Mesenchymal stem cell (in vitro differentiated cells and primary cell): ENCODE data around the gene SPNS2.

Experiments used
- DNase-seq: peaks from one replicate; pipeline ENCODE4 v3.0.0-alpha.2; 2013
- H2AFZ ChIP-seq: one replicate; pipeline ENCODE4 v1.6.1; 2013; ENCODE audit warnings: low read depth, mild to moderate bottlenecking, control low read depth, inconsistent platforms, low read length, moderate library complexity
- H2AK5ac ChIP-seq: 2 replicates; pipeline ENCODE4 v1.6.1; 2013; ENCODE audit warnings: low read length, moderate library complexity, mild to moderate bottlenecking, inconsistent platforms; ENCODE audit not compliant: severe bottlenecking
- H2BK120ac ChIP-seq: one replicate; pipeline ENCODE4 v1.6.1; 2013; ENCODE audit warnings: low read depth, mild to moderate bottlenecking, inconsistent platforms, low read length, moderate library complexity
- H2BK12ac ChIP-seq, 2 experiments: one replicate each; pipeline ENCODE4 v1.6.1; 2013; ENCODE audit warnings: inconsistent platforms in 2 of 2, low read length in 2 of 2, mild to moderate bottlenecking in 2 of 2, moderate library complexity in 2 of 2, control low read depth in 1 of 2
- H2BK15ac ChIP-seq: one replicate; pipeline ENCODE4 v1.6.1; 2013; ENCODE audit warnings: mild to moderate bottlenecking, low read depth, inconsistent platforms; ENCODE audit not compliant: poor library complexity, severe bottlenecking
- H2BK5ac ChIP-seq: 2 replicates; pipeline ENCODE4 v1.6.1; 2013; ENCODE audit warnings: low read depth, mild to moderate bottlenecking, low read length, control low read depth, inconsistent platforms; ENCODE audit not compliant: poor library complexity, severe bottlenecking
- H3K14ac ChIP-seq, 2 experiments: one replicate each; pipeline ENCODE4 v1.6.1; 2013; ENCODE audit warnings: inconsistent platforms in 2 of 2, low read length in 2 of 2, control low read depth in 1 of 2, mild to moderate bottlenecking in 1 of 2, moderate library complexity in 1 of 2
- H3K18ac ChIP-seq, 2 experiments: one replicate each; pipeline ENCODE4 v1.6.1; 2013; ENCODE audit warnings: inconsistent platforms in 2 of 2, low read length in 2 of 2, control low read depth in 1 of 2, low read depth in 1 of 2, mild to moderate bottlenecking in 1 of 2
- H3K23ac ChIP-seq, 2 experiments: one replicate each; pipeline ENCODE4 v1.6.1; 2013; ENCODE audit warnings: inconsistent platforms in 2 of 2, low read length in 2 of 2, mild to moderate bottlenecking in 2 of 2, moderate library complexity in 2 of 2, control low read depth in 1 of 2
- H3K27ac ChIP-seq: 2 replicates; pipeline ENCODE4 v1.5.1; 2013; ENCODE audit warnings: mild to moderate bottlenecking, moderate library complexity, low read length, control low read depth, inconsistent platforms; ENCODE audit not compliant: poor library complexity, severe bottlenecking
- H3K27me3 ChIP-seq, 2 experiments: 2 replicates each; pipeline versions ENCODE4 v1.6.1 to v1.7.0; 2013; ENCODE audit warnings: low read length in 2 of 2, mild to moderate bottlenecking in 2 of 2, moderate library complexity in 2 of 2, control low read depth in 1 of 2, inconsistent platforms in 1 of 2; ENCODE audit not compliant: control insufficient read depth in 1 of 2, insufficient read depth in 1 of 2
- H3K36me3 ChIP-seq, 2 experiments: 2 replicates each; pipeline versions ENCODE4 v1.6.1 to v1.7.0; 2013; ENCODE audit warnings: low read length in 2 of 2, control low read depth in 1 of 2, inconsistent platforms in 1 of 2, low read depth in 1 of 2, mild to moderate bottlenecking in 1 of 2; ENCODE audit not compliant: insufficient read depth in 2 of 2, control insufficient read depth in 1 of 2
- H3K4ac ChIP-seq, 2 experiments: one replicate each; pipeline ENCODE4 v1.6.1; 2013; ENCODE audit warnings: inconsistent platforms in 2 of 2, low read length in 2 of 2, mild to moderate bottlenecking in 2 of 2, moderate library complexity in 2 of 2, control low read depth in 1 of 2, low read depth in 1 of 2
- H3K4me1 ChIP-seq: 2 replicates; pipeline ENCODE4 v1.6.1; 2013; ENCODE audit warnings: low read depth, low read length, control low read depth; ENCODE audit not compliant: control insufficient read depth, insufficient read depth
- H3K4me2 ChIP-seq: 2 replicates; pipeline ENCODE4 v1.6.1; 2013; ENCODE audit warnings: low read length, mild to moderate bottlenecking, inconsistent platforms; ENCODE audit not compliant: poor library complexity, severe bottlenecking
- H3K4me3 ChIP-seq, 2 experiments: 2 replicates each; pipeline versions ENCODE4 v1.5.1 to v1.7.0; 2013; ENCODE audit warnings: low read length in 2 of 2, mild to moderate bottlenecking in 2 of 2, control low read depth in 1 of 2, low read depth in 1 of 2; ENCODE audit not compliant: insufficient read depth in 1 of 2
- H3K79me1 ChIP-seq: replicated peaks from 2 replicates; pipeline ENCODE4 v1.6.1; 2013; ENCODE audit warnings: mild to moderate bottlenecking, control low read depth, low read length, inconsistent platforms; ENCODE audit not compliant: poor library complexity, severe bottlenecking
- H3K9ac ChIP-seq: 2 replicates; pipeline ENCODE4 v1.7.0; 2013; ENCODE audit warnings: mild to moderate bottlenecking, low read length, moderate library complexity
- H3K9me3 ChIP-seq: 2 replicates; pipeline ENCODE4 v1.7.0; 2013; ENCODE audit warnings: mild to moderate bottlenecking, low read length; ENCODE audit not compliant: control insufficient read depth
- H4K8ac ChIP-seq: one replicate; pipeline ENCODE4 v1.6.1; 2013; ENCODE audit warnings: inconsistent platforms, mild to moderate bottlenecking, low read length, moderate library complexity
- H4K91ac ChIP-seq: one replicate; pipeline ENCODE4 v1.6.1; 2013; ENCODE audit warnings: mild to moderate bottlenecking, low read length, inconsistent platforms
- WGBS: methylation state at CpG from one replicate; pipeline ENCODE4 v1.1.7; 2013; ENCODE audit warnings: mixed read lengths; 5-methylcytosine and 5-hydroxymethylcytosine counted together

SPNS2 gene

GRCh38 chr17:4515501-4515900 is 16.8 kb downstream of the SPNS2 start:
- H4K91ac ChIP-seq = peak overlapping the region; percentile 39
- no peak overlapping the region for H3K27ac ChIP-seq
- WGBS = 84% methylated on average over 5 of the region's 5 CpGs
- H3K4me1 ChIP-seq = peaks cover 15% of the 10 kb centered on the region
- peaks cover 0 to 42% of the 10 kb centered on the region in 2 experiments for H3K36me3 ChIP-seq
- no peak overlapping the region for H3K4ac ChIP-seq
- no peak overlapping the region for H3K14ac ChIP-seq
- H2BK15ac ChIP-seq = no peak overlapping the region
- H3K27me3 ChIP-seq = peaks cover 13 to 39% of the 10 kb centered on the region in 2 experiments
- H4K8ac ChIP-seq = no peak overlapping the region
- H3K23ac ChIP-seq = no peak overlapping the region
- H3K9ac ChIP-seq = no peak overlapping the region
- H2AFZ ChIP-seq = no peak overlapping the region
- DNase-seq = no peak
- H2BK5ac ChIP-seq = no peak overlapping the region
- no peak overlapping the region for H3K18ac ChIP-seq
- H2BK120ac ChIP-seq = no peak overlapping the region
- H3K4me3 ChIP-seq = no peak overlapping the region
- H3K4me2 ChIP-seq = no peak overlapping the region
- no peak overlapping the region for H2AK5ac ChIP-seq
- H3K79me1 ChIP-seq = peaks cover 6% of the 10 kb centered on the region
- no peak overlapping the region for H2BK12ac ChIP-seq
- no peaks in the 10 kb centered on the region for H3K9me3 ChIP-seq

DNA sequence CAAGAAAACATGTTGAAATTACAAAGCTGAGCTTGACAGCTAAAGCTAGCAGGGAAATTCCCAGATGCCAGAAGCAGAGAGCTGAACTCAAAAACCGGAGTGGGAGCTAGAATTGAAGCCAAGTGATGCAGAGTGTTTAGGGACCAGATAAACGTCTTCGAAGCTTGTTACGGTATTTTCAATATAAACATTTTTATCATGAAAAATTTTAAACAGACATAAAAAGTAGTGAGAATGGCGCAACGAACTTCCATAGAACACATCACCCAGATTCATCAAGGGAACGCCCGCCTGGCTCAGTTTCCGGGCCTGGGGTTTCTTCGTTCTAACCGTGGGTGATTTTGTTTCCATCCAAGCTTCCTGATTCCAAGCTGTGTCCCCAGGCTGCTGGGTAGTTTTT is 18.1 kb downstream of the SPNS2 start:
- H3K4ac ChIP-seq = no peak overlapping the region
- H3K9ac ChIP-seq = no peak overlapping the region
- H2BK5ac ChIP-seq = no peak overlapping the region
- peaks cover 7 to 28% of the 10 kb centered on the region in 2 experiments for H3K27me3 ChIP-seq
- no peak for DNase-seq
- H3K4me3 ChIP-seq = no peak overlapping the region
- H3K4me2 ChIP-seq = no peak overlapping the region
- H2AFZ ChIP-seq = no peak overlapping the region
- H3K14ac ChIP-seq = no peak overlapping the region
- no peak overlapping the region for H3K27ac ChIP-seq
- WGBS = 96% methylated on average over 8 of the region's 11 CpGs
- H4K8ac ChIP-seq = no peak overlapping the region
- H3K9me3 ChIP-seq = no peaks in the 10 kb centered on the region
- H3K23ac ChIP-seq = no peak overlapping the region
- H3K79me1 ChIP-seq = peaks cover 6% of the 10 kb centered on the region
- peaks cover 0 to 42% of the 10 kb centered on the region in 2 experiments for H3K36me3 ChIP-seq
- no peak overlapping the region for H2BK15ac ChIP-seq
- no peak overlapping the region for H3K18ac ChIP-seq
- no peak overlapping the region for H2AK5ac ChIP-seq
- H2BK120ac ChIP-seq = no peak overlapping the region
- no peak overlapping the region for H4K91ac ChIP-seq
- H2BK12ac ChIP-seq = no peak overlapping the region
- H3K4me1 ChIP-seq = peaks cover 18% of the 10 kb centered on the region

DNA sequence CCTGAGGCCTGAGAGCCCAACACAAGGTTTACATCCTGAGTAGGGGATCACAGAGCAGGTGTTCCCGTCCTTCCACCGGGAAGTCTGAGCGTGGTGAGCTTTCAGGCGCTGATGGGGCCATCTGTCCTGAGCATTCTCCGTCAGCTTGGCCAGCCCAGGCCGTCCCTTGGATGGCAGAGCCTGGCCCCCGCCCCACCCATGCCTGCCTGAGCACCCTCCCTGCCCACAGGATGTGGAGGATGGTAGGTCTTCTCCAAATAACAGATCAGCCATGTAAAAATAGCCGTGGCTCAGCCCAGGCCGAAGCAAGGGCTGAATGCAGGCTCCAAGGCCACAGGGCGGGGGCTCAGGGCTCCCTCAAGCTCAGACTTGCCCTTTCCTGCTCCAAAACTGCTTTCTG is 20.2 kb downstream of the SPNS2 start:
- WGBS = 88% methylated on average over 10 of the region's 10 CpGs
- Histone ChIP-seq H3K36me3 (peaks cover 0 to 40% of the 10 kb centered on the region in 2 experiments), H3K14ac (peak overlapping the region in 1 of 2 experiments; percentile 8), H2AFZ (no peak overlapping the region), H2BK12ac (no peak overlapping the region), H2BK5ac (no peak overlapping the region), H2BK120ac (no peak overlapping the region), H3K4ac (no peak overlapping the region), H3K9me3 (no peaks in the 10 kb centered on the region), H2BK15ac (peak overlapping the region; percentile 36), H3K23ac (no peak overlapping the region), H4K91ac (no peak overlapping the region), H3K9ac (no peak overlapping the region), H3K79me1 (peaks cover 3% of the 10 kb centered on the region), H3K4me3 (no peak overlapping the region), H3K4me1 (peaks cover 12% of the 10 kb centered on the region), H2AK5ac (no peak overlapping the region), H3K27me3 (peaks cover 0 to 21% of the 10 kb centered on the region in 2 experiments), H3K18ac (no peak overlapping the region), H3K4me2 (no peak overlapping the region), H4K8ac (no peak overlapping the region), H3K27ac (no peak overlapping the region)
- DNase-seq = no peak

- Histone ChIP-seq H3K9ac (no peak overlapping the region), H2AK5ac (no peak overlapping the region), H3K79me1 (peaks cover 3% of the 10 kb centered on the region), H2BK12ac (no peak overlapping the region), H3K4ac (no peak overlapping the region), H3K27ac (no peak overlapping the region), H2BK15ac (no peak overlapping the region), H3K18ac (no peak overlapping the region), H2BK120ac (no peak overlapping the region), H2AFZ (no peak overlapping the region), H3K14ac (no peak overlapping the region), H3K4me1 (peaks cover 9% of the 10 kb centered on the region), H3K4me2 (no peak overlapping the region), H4K91ac (no peak overlapping the region), H2BK5ac (no peak overlapping the region), H3K4me3 (no peak overlapping the region), H3K23ac (no peak overlapping the region), H3K27me3 (peaks cover 0 to 21% of the 10 kb centered on the region in 2 experiments), H3K36me3 (peaks cover 0 to 38% of the 10 kb centered on the region in 2 experiments), H4K8ac (no peak overlapping the region), H3K9me3 (no peaks in the 10 kb centered on the region)
- no peak for DNase-seq
- WGBS = 88% methylated on average over 14 of the region's 14 CpGs
These were observed 20.7 kb downstream of the SPNS2 start for GRCh38 chr17:4519361-4519788.
